Mucosa of descending colon (tissue), 3 donors: ENCODE measurements around the gene SPTBN1. TPM values are rescaled to one million over a fixed set of nuclear protein-coding genes. Genes with fewer than 3 reads are reported as not detected.

Source experiments
- ATAC-seq: fragments of 200-7000 bp; cut with Tn5 transposase; one replicate; pipeline ENCODE4 v1.9.1; 2020; ENCODE audit warnings: mild to moderate bottlenecking, moderate library complexity
- DNase-seq, 3 donors: peaks; one replicate each; pipeline ENCODE4 v3.0.0-alpha.2; 2020
- H3K36me3 ChIP-seq: fragments of 200-600 bp; one replicate; pipeline ENCODE4 v1.8.0; 2021; ENCODE audit warnings: low read depth, mild to moderate bottlenecking
- H3K4me1 ChIP-seq: fragments of 200-600 bp; one replicate; pipeline ENCODE4 v1.8.0; 2021; ENCODE audit warnings: low read depth, mild to moderate bottlenecking
- H3K4me3 ChIP-seq: fragments of 200-600 bp; one replicate; pipeline ENCODE4 v1.8.0; 2021; ENCODE audit warnings: mild to moderate bottlenecking
- H3K9me3 ChIP-seq: fragments of 200-600 bp; one replicate; pipeline ENCODE4 v1.8.0; 2021; ENCODE audit warnings: mild to moderate bottlenecking
- CTCF ChIP-seq: fragments of 200-600 bp; IDR thresholded peaks from one replicate; pipeline ENCODE4 v1.8.0; 2022; ENCODE audit warnings: antibody characterized with exemption, mild to moderate bottlenecking
- intact Hi-C, 2 donors: fragments of 100-400 bp; cut with DNase I in 1 of 2; cut with micrococcal nuclease in 1 of 2; formaldehyde crosslinking; loops; one replicate each; pipeline versions ENCODE4 v1.11.0 to v1.11.1; 2022; cut with DNase I, micrococcal nuclease
- total RNA-seq, 3 donors: library from RNA; stranded (reverse); fragmentation: NEBNext Ultra II Directional in 2 of 3; extraction: Animal tissue kit (Norgen Biotek cat#: 25700) in 2 of 3; gene quantifications; one replicate each; pipeline versions ENCODE4 v1.2.1 to v1.2.4, GENCODE V29; 2021 to 2023
- donor health status: DM: no; HTN: no; CAD: no; lungs with moderate emphysema.
- donor health status: DM: no; HTN: no; CAD: no.
- donor health status: DM: no; HTN: yes; CAD: no.

Gene SPTBN1
- total RNA-seq, 3 donors from 2014 or later = 237 to 396 (median 392) TPM

DNA sequence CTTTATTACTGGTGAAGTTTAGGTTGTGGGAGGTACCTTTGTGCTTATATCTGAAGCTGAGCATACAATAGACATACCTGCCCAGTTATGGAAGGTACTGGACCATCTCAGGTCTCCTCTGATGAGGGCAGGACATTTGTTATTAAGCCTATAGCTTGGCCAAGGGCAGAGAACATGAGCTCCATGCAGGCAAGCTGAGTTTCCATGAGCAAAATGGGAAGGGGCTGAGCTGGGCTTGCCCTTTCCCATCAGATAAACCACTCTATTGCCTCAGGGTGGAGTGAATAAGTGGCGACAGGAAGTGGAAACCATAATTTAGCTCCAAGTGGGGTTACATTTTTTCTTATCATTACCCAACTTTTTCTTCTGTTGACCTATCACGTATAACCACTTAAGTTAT lies 227.5 kb downstream of the SPTBN1 start:
- H3K36me3 ChIP-seq = no peaks in the 10 kb centered on the region
- DNase-seq = no peak
- H3K9me3 ChIP-seq = no peaks in the 10 kb centered on the region
- no peaks in the 10 kb centered on the region for H3K4me1 ChIP-seq
- intact Hi-C loops = no loop called here
- TF ChIP-seq CTCF = no peak
- ATAC-seq = no peak
- H3K4me3 ChIP-seq = no peak overlapping the region

GRCh38 chr2:54685263-54685775 lies 229.2 kb downstream of the SPTBN1 start:
- DNase-seq (no peak), ATAC-seq (no peak)
- Histone ChIP-seq H3K36me3 (no peaks in the 10 kb centered on the region), H3K9me3 (no peaks in the 10 kb centered on the region), H3K4me3 (no peak overlapping the region), H3K4me1 (no peaks in the 10 kb centered on the region)
- TF ChIP-seq CTCF = no peak
- intact Hi-C loops = no loop called here

GRCh38 chr2:54687595-54688152 lies 231.5 kb downstream of the SPTBN1 start:
- ATAC-seq = no peak
- intact Hi-C loops = no loop called here

GRCh38 chr2:54691445-54692135 lies 235.5 kb downstream of the SPTBN1 start:
- DNase-seq = no peak
- Histone ChIP-seq H3K4me3 (no peak overlapping the region), H3K4me1 (no peaks in the 10 kb centered on the region), H3K36me3 (no peaks in the 10 kb centered on the region), H3K9me3 (no peaks in the 10 kb centered on the region)
- peak; percentile 45 for ATAC-seq
- no peak for TF ChIP-seq CTCF
- intact Hi-C loops = no loop called here

More at GRCh38 chr2:54687595-54688152, 231.5 kb downstream of the SPTBN1 start:
- Histone ChIP-seq H3K9me3 (no peaks in the 10 kb centered on the region), H3K4me3 (no peak overlapping the region), H3K4me1 (no peaks in the 10 kb centered on the region), H3K36me3 (no peaks in the 10 kb centered on the region)
- DNase-seq = no peak
- TF ChIP-seq CTCF = no peak

- TF ChIP-seq CTCF = no peak
- intact Hi-C loops = no loop called here
- ATAC-seq (no peak), DNase-seq (no peak)
- Histone ChIP-seq H3K4me1 (no peaks in the 10 kb centered on the region), H3K9me3 (no peaks in the 10 kb centered on the region), H3K4me3 (no peak overlapping the region), H3K36me3 (no peaks in the 10 kb centered on the region)
Observed at GRCh38 chr2:54692556-54692955, 236.4 kb downstream of the SPTBN1 start.
